ENCODE results near the gene PHOX2B. TPM values are rescaled to one million over a fixed set of nuclear protein-coding genes. Genes with fewer than 3 reads are reported as not detected.

PHOX2B gene
- total and polyA plus RNA-seq, 2 of the 8 experiments (the other 6 are each of a cell fraction or from before 2014, with no cell fraction given), result not detected

DNA sequence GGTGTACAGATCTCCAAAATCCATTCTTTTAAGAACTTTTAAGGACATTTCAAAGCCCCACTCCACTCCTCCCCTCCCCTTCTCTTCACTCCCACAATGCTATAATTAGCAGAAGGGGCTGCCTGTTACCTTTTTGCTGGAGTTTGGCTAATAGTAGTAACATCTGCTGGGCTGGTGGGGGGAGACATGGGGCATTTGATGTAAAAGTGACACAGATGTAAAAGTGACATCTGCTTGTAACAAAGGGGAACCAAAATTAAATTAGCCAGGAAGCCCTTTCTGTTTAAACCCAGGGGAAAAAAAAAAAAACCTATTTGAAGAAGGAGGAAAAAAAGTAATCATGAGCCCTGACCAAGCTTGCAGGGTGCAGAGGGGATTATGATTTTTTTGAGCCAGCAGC, 5.4 kb upstream of the PHOX2B start (continued):
- TF ChIP-seq, protein P1, sequence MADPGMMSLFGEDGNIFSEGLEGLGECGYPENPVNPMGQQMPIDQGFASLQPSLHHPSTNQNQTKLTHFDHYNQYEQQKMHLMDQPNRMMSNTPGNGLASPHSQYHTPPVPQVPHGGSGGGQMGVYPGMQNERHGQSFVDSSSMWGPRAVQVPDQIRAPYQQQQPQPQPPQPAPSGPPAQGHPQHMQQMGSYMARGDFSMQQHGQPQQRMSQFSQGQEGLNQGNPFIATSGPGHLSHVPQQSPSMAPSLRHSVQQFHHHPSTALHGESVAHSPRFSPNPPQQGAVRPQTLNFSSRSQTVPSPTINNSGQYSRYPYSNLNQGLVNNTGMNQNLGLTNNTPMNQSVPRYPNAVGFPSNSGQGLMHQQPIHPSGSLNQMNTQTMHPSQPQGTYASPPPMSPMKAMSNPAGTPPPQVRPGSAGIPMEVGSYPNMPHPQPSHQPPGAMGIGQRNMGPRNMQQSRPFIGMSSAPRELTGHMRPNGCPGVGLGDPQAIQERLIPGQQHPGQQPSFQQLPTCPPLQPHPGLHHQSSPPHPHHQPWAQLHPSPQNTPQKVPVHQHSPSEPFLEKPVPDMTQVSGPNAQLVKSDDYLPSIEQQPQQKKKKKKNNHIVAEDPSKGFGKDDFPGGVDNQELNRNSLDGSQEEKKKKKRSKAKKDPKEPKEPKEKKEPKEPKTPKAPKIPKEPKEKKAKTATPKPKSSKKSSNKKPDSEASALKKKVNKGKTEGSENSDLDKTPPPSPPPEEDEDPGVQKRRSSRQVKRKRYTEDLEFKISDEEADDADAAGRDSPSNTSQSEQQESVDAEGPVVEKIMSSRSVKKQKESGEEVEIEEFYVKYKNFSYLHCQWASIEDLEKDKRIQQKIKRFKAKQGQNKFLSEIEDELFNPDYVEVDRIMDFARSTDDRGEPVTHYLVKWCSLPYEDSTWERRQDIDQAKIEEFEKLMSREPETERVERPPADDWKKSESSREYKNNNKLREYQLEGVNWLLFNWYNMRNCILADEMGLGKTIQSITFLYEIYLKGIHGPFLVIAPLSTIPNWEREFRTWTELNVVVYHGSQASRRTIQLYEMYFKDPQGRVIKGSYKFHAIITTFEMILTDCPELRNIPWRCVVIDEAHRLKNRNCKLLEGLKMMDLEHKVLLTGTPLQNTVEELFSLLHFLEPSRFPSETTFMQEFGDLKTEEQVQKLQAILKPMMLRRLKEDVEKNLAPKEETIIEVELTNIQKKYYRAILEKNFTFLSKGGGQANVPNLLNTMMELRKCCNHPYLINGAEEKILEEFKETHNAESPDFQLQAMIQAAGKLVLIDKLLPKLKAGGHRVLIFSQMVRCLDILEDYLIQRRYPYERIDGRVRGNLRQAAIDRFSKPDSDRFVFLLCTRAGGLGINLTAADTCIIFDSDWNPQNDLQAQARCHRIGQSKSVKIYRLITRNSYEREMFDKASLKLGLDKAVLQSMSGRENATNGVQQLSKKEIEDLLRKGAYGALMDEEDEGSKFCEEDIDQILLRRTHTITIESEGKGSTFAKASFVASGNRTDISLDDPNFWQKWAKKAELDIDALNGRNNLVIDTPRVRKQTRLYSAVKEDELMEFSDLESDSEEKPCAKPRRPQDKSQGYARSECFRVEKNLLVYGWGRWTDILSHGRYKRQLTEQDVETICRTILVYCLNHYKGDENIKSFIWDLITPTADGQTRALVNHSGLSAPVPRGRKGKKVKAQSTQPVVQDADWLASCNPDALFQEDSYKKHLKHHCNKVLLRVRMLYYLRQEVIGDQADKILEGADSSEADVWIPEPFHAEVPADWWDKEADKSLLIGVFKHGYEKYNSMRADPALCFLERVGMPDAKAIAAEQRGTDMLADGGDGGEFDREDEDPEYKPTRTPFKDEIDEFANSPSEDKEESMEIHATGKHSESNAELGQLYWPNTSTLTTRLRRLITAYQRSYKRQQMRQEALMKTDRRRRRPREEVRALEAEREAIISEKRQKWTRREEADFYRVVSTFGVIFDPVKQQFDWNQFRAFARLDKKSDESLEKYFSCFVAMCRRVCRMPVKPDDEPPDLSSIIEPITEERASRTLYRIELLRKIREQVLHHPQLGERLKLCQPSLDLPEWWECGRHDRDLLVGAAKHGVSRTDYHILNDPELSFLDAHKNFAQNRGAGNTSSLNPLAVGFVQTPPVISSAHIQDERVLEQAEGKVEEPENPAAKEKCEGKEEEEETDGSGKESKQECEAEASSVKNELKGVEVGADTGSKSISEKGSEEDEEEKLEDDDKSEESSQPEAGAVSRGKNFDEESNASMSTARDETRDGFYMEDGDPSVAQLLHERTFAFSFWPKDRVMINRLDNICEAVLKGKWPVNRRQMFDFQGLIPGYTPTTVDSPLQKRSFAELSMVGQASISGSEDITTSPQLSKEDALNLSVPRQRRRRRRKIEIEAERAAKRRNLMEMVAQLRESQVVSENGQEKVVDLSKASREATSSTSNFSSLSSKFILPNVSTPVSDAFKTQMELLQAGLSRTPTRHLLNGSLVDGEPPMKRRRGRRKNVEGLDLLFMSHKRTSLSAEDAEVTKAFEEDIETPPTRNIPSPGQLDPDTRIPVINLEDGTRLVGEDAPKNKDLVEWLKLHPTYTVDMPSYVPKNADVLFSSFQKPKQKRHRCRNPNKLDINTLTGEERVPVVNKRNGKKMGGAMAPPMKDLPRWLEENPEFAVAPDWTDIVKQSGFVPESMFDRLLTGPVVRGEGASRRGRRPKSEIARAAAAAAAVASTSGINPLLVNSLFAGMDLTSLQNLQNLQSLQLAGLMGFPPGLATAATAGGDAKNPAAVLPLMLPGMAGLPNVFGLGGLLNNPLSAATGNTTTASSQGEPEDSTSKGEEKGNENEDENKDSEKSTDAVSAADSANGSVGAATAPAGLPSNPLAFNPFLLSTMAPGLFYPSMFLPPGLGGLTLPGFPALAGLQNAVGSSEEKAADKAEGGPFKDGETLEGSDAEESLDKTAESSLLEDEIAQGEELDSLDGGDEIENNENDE (IDR thresholded peaks at IDR 0.05; ENCODE audit: insufficient replicate concordance, low read length), result no peak
- TF ChIP-seq RAD21 (IDR thresholded peaks at IDR 0.05 in 1 of 2, conservative IDR thresholded peaks at IDR 0.05 in 1 of 2; ENCODE audit: low read depth in 2 of 2, low read length in 2 of 2) (no peak), RFX5 (IDR thresholded peaks at IDR 0.05; ENCODE audit: borderline replicate concordance, low read depth, low read length) (no peak), KDM4A (IDR thresholded peaks at IDR 0.05; ENCODE audit: low read depth, low read length, severe bottlenecking) (no peak), RNF2 (IDR thresholded peaks at IDR 0.05; ENCODE audit: borderline replicate concordance, low read depth, low read length, missing control alignments, poor library complexity, severe bottlenecking) (no peak), CREB1 (IDR thresholded peaks at IDR 0.05) (no peak), TAF7 (optimal IDR thresholded peaks at IDR 0.05; ENCODE audit: borderline replicate concordance, low read depth, low read length) (no peak), SP4 (IDR thresholded peaks at IDR 0.05; ENCODE audit: low read length) (no peak), TAF1 (IDR thresholded peaks at IDR 0.05; ENCODE audit: low read depth, low read length) (no peak), KDM1A (IDR thresholded peaks at IDR 0.05; ENCODE audit: borderline replicate concordance, low read length) (no peak), BRCA1 (IDR thresholded peaks at IDR 0.05; ENCODE audit: low read depth, low read length) (no peak), SIRT6 (IDR thresholded peaks at IDR 0.05; ENCODE audit: low read length) (no peak)
